Measurements from ENCODE around the gene COX5B.

DNA sequence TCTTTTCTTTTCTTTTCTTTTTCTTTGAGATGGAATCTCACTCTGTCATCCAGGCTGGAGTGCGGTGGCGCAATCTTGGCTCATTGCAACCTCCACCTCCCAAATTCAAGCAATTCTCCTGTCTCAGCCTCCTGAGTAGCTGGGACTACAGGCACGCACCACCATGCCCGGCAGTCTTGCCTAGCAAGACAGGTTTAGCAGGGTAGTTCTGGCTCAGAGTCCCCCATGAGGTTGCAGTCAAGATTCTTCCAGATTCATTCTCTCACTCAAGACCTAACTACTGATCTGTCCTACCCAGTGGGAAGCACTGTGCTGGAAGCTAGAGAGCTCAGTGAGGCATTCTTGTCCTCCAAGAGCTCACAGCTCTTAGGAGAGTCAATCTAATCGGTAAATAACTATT lies 49.9 kb downstream of the COX5B start:
- TF ChIP-seq, protein P1, sequence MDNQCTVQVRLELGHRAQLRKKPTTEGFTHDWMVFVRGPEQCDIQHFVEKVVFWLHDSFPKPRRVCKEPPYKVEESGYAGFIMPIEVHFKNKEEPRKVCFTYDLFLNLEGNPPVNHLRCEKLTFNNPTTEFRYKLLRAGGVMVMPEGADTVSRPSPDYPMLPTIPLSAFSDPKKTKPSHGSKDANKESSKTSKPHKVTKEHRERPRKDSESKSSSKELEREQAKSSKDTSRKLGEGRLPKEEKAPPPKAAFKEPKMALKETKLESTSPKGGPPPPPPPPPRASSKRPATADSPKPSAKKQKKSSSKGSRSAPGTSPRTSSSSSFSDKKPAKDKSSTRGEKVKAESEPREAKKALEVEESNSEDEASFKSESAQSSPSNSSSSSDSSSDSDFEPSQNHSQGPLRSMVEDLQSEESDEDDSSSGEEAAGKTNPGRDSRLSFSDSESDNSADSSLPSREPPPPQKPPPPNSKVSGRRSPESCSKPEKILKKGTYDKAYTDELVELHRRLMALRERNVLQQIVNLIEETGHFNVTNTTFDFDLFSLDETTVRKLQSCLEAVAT (IDR thresholded peaks at IDR 0.05): no peak
- TF ChIP-seq ZNF24 (IDR thresholded peaks at IDR 0.05): no peak
- TF ChIP-seq, protein P2, sequence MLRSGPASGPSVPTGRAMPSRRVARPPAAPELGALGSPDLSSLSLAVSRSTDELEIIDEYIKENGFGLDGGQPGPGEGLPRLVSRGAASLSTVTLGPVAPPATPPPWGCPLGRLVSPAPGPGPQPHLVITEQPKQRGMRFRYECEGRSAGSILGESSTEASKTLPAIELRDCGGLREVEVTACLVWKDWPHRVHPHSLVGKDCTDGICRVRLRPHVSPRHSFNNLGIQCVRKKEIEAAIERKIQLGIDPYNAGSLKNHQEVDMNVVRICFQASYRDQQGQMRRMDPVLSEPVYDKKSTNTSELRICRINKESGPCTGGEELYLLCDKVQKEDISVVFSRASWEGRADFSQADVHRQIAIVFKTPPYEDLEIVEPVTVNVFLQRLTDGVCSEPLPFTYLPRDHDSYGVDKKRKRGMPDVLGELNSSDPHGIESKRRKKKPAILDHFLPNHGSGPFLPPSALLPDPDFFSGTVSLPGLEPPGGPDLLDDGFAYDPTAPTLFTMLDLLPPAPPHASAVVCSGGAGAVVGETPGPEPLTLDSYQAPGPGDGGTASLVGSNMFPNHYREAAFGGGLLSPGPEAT (IDR thresholded peaks at IDR 0.05; ENCODE audit: low read depth): no peak
- TF ChIP-seq SMC3 (IDR thresholded peaks at IDR 0.05; ENCODE audit: borderline replicate concordance, low read length): no peak
- TF ChIP-seq NFYB (IDR thresholded peaks at IDR 0.05; ENCODE audit: insufficient read depth, low read depth, low read length): no peak
- TF ChIP-seq, protein P3, sequence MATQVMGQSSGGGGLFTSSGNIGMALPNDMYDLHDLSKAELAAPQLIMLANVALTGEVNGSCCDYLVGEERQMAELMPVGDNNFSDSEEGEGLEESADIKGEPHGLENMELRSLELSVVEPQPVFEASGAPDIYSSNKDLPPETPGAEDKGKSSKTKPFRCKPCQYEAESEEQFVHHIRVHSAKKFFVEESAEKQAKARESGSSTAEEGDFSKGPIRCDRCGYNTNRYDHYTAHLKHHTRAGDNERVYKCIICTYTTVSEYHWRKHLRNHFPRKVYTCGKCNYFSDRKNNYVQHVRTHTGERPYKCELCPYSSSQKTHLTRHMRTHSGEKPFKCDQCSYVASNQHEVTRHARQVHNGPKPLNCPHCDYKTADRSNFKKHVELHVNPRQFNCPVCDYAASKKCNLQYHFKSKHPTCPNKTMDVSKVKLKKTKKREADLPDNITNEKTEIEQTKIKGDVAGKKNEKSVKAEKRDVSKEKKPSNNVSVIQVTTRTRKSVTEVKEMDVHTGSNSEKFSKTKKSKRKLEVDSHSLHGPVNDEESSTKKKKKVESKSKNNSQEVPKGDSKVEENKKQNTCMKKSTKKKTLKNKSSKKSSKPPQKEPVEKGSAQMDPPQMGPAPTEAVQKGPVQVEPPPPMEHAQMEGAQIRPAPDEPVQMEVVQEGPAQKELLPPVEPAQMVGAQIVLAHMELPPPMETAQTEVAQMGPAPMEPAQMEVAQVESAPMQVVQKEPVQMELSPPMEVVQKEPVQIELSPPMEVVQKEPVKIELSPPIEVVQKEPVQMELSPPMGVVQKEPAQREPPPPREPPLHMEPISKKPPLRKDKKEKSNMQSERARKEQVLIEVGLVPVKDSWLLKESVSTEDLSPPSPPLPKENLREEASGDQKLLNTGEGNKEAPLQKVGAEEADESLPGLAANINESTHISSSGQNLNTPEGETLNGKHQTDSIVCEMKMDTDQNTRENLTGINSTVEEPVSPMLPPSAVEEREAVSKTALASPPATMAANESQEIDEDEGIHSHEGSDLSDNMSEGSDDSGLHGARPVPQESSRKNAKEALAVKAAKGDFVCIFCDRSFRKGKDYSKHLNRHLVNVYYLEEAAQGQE (IDR thresholded peaks at IDR 0.05; ENCODE audit: low read depth, low read length): no peak
- TF ChIP-seq ESRRA (IDR thresholded peaks at IDR 0.05; ENCODE audit: low read length): no peak
- TF ChIP-seq, protein P4, sequence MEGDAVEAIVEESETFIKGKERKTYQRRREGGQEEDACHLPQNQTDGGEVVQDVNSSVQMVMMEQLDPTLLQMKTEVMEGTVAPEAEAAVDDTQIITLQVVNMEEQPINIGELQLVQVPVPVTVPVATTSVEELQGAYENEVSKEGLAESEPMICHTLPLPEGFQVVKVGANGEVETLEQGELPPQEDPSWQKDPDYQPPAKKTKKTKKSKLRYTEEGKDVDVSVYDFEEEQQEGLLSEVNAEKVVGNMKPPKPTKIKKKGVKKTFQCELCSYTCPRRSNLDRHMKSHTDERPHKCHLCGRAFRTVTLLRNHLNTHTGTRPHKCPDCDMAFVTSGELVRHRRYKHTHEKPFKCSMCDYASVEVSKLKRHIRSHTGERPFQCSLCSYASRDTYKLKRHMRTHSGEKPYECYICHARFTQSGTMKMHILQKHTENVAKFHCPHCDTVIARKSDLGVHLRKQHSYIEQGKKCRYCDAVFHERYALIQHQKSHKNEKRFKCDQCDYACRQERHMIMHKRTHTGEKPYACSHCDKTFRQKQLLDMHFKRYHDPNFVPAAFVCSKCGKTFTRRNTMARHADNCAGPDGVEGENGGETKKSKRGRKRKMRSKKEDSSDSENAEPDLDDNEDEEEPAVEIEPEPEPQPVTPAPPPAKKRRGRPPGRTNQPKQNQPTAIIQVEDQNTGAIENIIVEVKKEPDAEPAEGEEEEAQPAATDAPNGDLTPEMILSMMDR (IDR thresholded peaks at IDR 0.05 in 2 of 3, conservative IDR thresholded peaks at IDR 0.05 in 1 of 3; ENCODE audit: control insufficient read depth in 2 of 3, extremely low read depth in 1 of 3, insufficient read depth in 1 of 3, low read depth in 3 of 3, low read length in 3 of 3): no peak
